ENCODE measurements around the gene EEF2K.
"Not testable (repeated sequence)": the region's sequence is repeated elsewhere in the genome, so short reads cannot be mapped to it uniquely, and the experiment has no call there.

- TF ChIP-seq CTCF, POLR2AphosphoS5, POLR2A (IDR thresholded peaks at IDR 0.05): not testable (repeated sequence)
Observed at GRCh38 chr16:22216832-22217225, 10.8 kb downstream of the EEF2K start.
